LNCAP (cell line): ENCODE measurements around the gene EOLA2.
"Not testable (repeated sequence)": the region's sequence is repeated elsewhere in the genome, so short reads cannot be mapped to it uniquely, and the experiment has no call there.

Experiments used
- TF ChIP-seq, protein P1 (sequence below): fragments of 450-650 bp; IDR thresholded peaks from 2 replicates; pipeline ENCODE4 v1.5.1; 2017; ENCODE audit warnings: mild to moderate bottlenecking

EOLA2 gene

GRCh38 chrX:149938881-149939654 lies 777 bp upstream of the EOLA2 start:
- TF ChIP-seq, protein P1, sequence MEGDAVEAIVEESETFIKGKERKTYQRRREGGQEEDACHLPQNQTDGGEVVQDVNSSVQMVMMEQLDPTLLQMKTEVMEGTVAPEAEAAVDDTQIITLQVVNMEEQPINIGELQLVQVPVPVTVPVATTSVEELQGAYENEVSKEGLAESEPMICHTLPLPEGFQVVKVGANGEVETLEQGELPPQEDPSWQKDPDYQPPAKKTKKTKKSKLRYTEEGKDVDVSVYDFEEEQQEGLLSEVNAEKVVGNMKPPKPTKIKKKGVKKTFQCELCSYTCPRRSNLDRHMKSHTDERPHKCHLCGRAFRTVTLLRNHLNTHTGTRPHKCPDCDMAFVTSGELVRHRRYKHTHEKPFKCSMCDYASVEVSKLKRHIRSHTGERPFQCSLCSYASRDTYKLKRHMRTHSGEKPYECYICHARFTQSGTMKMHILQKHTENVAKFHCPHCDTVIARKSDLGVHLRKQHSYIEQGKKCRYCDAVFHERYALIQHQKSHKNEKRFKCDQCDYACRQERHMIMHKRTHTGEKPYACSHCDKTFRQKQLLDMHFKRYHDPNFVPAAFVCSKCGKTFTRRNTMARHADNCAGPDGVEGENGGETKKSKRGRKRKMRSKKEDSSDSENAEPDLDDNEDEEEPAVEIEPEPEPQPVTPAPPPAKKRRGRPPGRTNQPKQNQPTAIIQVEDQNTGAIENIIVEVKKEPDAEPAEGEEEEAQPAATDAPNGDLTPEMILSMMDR: no peak

GRCh38 chrX:149937871-149938426 lies 342 bp downstream of the EOLA2 start:
- TF ChIP-seq, protein P1: no peak

DNA sequence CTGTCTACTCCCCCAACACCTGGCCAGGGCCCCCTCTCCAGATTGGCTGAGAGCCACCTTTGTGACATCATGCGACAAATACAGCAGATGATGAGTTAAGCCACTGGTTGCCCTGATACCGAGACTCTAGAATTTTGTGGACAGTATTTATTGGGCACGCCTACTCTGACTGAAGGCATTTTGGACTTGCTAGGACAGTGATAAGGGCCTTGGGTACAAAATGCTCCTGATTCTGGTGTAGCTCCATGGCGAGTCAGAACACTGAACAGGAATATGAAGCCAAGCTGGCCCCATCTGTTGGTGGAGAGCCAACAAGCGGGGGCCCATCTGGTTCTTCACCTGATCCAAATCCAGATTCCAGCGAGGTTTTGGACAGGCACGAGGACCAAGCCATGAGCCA lies 8.9 kb downstream of the EOLA2 start, which contains the start of gene HSFX4:
TSS of gene HSFX4 (plus strand) at position 174 of the 400 bp plus-strand sequence. CDS start at position 246, 72 bp downstream.
- TF ChIP-seq, protein P1: not testable (repeated sequence)

- TF ChIP-seq, protein P1: no peak
Observed at GRCh38 chrX:149916745-149917392, 21.4 kb downstream of the EOLA2 start.

DNA sequence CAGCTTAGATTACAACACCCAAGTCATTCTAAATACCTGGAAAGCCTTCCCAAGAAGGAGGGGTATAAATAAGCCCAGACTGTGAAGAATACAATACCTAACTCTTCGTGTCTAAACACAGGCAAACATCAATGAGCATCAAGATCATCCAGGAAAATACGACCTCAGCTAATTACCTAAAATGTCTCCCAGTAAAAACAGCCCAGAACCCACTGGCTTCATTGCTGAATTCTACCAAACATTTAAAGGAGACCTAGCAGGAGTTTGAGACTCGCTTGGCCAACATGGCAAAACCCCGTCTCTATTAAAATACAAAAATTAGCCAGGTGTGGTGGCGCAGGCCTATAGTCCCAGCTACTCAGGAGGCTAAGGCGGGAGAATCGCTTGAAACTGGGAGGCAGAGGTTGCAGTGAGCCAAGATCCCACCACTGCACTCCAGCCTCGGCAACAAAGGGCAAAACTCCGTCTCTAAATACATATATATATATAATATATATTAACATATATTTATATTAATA lies 28.1 kb downstream of the EOLA2 start:
- TF ChIP-seq, protein P1: no peak

- TF ChIP-seq, protein P1: no peak
Observed at GRCh38 chrX:149909324-149910177, 28.7 kb downstream of the EOLA2 start.

- TF ChIP-seq, protein P1: no peak
Observed at GRCh38 chrX:149908727-149909126, 29.6 kb downstream of the EOLA2 start.
